Neural cell (in vitro differentiated cells): Measurements from ENCODE around the gene GRXCR1.

Source experiments
- CTCF ChIP-seq: fragments of 450-650 bp; IDR thresholded peaks from 2 replicates; pipeline ENCODE4 v1.5.1; 2014; ENCODE audit warnings: antibody characterized with exemption, mild to moderate bottlenecking, moderate library complexity; ENCODE audit not compliant: poor library complexity, severe bottlenecking
- EP300 ChIP-seq: fragments of 450-650 bp; conservative IDR thresholded peaks from 2 replicates; pipeline ENCODE4 v1.6.1; 2014; ENCODE audit warnings: antibody characterized with exemption, mild to moderate bottlenecking, moderate library complexity; ENCODE audit not compliant: poor library complexity, severe bottlenecking
- EZH2 ChIP-seq: fragments of 200-600, 300-800 bp; shearing (Covaris generic), sonication (generic); IDR thresholded peaks from 2 replicates; pipeline ENCODE4 v1.6.1; 2014; ENCODE audit warnings: antibody characterized with exemption, low read length, borderline replicate concordance, mild to moderate bottlenecking; ENCODE audit not compliant: insufficient read depth, poor library complexity, severe bottlenecking
- RAD21 ChIP-seq: fragments of 450-650 bp; conservative IDR thresholded peaks from 2 replicates; pipeline ENCODE4 v1.6.1; 2014; ENCODE audit warnings: antibody characterized with exemption, mild to moderate bottlenecking, moderate library complexity

- TF ChIP-seq CTCF: no peak
- no peak for TF ChIP-seq EP300
- TF ChIP-seq EZH2: no peak
- TF ChIP-seq RAD21: no peak
Measured at GRCh38 chr4:43014256-43014655, 121.7 kb downstream of the GRXCR1 start.
